ENCODE data around the gene NOM1.
"Not testable (repeated sequence)": the region's sequence is repeated elsewhere in the genome, so short reads cannot be mapped to it uniquely, and the experiment has no call there.

The NOM1 gene

DNA sequence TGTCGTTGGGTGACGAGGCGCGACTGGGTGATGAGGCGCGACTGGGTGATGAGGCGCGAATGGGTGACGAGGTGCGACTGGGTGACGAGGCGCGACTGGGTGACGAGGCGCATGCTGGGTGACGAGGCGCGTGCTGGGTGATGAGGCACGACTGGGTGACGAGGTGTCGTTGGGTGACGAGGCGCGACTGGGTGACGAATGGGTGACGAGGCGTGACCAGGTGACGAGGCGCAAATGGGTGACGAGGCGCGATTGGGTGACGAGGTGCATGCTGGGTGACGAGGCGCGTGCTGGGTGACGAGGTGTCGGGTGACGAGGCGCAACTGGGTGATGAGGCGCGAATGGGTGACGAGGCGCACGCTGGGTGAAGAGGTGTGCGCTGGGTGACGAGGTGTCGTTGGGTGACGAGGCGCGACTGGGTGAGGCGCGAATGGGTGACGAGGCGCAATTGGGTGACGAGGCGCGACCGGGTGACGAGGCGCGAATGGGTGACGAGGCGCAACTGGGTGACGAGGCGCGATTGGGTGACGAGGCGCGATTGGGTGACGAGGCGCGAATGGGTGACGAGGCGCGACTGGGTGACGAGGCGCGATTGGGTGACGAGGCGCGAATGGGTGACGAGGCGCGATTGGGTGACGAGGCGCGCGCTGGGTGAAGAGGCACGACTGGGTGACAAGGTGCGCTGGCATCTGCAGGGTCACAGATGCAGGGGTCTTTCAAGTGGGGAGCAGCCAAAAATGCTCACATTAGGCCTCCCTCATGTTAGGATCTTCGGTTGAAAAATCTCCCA lies 7.9 kb upstream of the NOM1 start:
- no peak for DNase-seq

DNA sequence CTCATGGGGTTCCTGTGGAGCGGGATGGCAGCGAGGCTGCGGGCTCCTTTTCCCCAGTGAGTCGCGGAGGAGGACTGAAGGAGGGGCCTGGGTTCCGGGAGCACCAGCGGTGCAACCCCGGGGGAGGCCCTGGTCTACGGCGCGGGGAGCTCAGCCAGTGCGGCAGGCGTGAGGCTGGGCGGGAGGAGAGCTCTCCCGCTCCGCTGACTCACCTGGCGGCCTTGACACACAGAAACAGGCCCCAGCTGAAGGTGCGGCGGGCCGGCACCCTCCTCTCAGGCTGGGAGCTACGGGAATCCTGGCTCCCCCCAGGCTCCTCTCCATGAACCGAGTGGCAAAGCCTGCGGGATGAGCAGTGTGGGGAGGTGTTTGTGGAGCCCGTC lies 6.8 kb upstream of the NOM1 start:
- DNase-seq: no peak

DNA sequence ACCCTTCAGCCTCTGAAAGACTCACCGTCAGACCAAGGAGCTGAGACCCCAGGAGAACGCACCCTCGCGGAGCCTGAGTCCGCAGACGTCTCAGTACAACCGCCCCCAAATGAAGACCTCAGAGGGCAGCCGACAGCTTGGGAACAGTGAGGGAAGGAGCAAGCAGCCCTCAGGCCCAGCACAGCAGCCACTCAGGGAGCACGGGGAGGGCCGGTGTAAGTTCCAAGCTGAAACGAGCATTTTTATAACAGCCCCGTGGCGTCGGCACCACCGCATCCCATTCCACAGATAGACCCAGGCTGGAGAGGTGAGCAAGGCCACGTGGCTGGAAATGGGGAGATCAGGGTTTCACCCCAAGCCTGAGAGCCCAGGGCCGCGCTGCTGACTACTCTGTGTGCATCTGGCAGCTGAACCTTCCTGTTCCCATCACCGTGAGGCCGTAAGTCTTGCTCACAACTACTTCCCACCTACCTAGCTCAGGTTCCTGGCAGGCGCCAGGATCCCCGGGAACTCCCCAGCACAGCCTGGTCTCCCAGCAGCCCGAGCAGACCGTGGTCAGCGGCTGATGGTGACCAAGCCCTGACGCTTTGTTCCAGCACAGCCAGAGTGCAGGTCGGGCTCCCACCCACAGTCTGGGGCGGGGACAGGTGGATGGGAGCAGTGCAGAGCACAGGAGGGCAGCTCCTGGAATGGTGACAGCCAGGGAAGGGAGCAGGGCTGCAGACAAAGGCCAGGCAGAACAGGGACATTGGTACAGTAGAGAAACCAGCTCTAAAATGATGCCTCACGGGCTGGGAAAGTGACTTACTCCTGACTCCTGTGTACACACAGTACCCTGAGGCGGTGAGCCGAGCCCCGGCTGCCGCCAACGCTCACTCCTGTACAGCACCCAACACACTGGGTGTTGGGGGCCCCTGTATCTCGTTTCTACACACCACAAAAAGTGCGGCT lies 6.1 kb upstream of the NOM1 start:
- DNase-seq: no peak

DNA sequence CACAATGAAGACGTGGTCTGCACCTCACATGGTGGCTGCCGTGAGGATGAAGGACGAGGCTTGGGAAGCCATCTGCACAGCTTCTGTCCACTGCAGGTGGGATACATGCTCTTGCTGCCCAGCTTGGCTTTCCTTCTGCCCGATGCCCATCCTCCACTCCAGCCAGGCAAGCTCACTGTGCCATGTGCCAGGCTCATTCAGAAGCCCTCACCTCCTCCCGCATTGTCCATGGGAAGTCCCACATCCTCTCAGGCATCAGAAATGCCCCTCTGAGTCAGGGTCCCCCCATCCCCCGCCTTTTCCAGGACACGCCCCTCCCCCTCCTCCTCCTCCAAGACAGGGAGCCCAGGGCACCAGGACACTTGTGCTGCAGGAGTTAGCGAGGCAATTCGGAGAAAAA lies 4.6 kb upstream of the NOM1 start:
- DNase-seq: no peak

DNA sequence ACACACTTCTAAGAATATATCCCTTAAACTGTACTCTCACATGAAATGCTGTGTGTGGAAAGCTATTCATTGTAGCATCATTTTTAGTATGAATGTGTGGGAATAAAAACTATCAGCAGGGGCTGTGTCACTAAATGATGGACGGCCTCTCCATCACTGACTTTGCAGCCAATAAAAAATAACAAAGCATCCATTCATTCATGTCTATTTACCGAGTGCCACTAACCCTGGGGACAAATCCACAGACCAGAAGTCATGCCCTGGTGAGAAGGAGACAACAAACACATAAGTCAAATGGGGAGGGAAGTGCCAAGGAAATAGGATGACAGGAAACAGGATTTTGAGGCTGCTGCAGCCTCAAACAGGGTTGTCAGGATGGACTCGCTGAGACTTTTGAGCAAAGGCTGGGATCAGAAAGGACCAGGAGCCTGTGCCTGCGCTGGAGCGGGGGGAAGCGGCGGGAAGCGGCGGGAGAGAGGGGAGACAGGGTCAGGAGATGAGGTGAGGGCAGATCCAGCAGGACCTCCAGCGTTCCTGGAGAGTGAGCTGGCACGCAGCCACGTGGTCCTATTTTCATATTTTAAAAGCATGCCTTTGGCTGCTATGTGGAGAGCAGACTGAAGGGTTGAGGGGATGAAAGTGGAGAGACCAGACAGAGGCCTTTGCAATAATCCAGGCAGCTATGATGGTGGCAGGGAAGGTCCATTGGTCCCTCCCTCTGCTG lies 2.2 kb upstream of the NOM1 start:
- no peak for DNase-seq

DNA sequence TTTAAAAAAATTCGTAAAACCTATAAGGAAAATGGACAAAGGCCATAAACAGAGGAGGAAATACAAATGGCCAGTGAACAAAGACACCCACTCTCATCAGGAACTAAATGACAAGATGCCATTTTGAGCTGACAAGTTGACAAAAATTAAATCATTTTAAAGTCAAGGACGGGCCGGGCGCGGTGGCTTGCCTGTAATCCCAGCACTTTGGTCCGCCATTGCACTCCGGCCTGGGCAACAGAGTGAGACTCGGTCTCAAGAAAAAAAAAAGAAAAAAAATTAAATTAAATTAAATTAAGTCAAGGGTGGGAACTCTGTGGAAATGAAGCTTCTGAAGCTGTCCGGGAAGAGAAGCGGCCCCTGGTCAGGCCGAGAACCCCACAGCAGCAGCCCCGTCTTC lies 1.2 kb upstream of the NOM1 start:
- no peak for DNase-seq

DNA sequence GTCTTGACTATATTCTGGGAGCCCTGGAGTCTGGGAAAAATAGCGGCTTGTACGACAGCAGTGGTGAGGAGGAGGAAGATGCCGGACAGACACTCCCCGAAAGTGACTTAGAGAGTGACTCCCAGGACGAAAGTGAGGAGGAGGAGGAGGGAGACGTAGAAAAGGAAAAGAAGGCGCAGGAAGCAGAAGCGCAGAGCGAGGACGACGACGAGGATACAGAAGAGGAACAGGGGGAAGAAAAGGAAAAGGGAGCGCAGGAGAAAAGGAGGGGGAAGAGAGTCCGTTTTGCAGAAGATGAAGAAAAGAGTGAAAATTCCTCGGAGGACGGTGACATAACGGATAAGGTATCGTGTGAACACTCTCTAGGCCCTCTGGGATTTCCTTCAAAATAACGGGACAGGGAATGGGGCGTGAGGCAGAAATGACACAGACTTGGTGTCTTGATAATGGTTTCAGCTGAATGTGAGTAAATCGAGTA lies 908 bp downstream of the NOM1 start:
- DNase-seq: no peak

DNA sequence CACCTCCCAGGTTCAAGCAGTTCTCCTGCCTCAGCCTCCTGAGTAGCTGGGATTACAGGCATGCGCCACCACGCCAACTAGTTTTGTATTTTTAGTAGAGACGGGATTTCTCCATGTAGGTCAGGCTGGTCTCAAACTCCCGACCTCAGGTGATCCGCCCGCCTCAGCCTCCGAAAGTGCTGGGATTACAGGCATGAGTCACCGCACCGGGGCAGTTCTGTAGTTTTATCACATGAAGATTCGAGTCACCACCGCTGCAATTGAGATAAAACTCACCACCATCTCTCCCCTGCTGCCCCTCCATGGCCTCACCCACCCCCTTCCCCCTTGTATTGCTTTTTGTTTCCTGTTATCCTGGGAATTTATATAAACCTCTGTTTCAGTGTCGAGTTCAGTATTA lies 3.7 kb downstream of the NOM1 start:
- not testable (repeated sequence) for DNase-seq

DNA sequence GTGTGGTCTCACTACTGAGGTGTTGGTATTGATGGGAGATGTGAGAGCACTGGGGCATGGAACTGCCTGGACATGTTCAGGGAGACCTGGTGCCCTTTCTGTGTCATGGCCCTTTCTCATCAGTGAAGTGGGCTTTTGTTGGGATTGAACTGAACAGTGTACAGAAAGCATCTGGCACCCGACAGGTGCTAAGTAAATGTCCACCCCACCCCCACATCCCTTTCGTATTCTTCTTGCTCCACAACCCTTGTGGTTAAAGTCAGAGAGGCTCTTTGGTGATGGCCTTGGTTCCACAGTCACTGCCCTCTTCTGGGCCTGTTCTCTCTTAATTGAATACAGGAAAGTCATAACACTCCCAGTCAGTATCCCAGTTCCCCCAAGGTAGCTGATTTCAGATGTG lies 5.4 kb downstream of the NOM1 start:
- no peak for DNase-seq

DNA sequence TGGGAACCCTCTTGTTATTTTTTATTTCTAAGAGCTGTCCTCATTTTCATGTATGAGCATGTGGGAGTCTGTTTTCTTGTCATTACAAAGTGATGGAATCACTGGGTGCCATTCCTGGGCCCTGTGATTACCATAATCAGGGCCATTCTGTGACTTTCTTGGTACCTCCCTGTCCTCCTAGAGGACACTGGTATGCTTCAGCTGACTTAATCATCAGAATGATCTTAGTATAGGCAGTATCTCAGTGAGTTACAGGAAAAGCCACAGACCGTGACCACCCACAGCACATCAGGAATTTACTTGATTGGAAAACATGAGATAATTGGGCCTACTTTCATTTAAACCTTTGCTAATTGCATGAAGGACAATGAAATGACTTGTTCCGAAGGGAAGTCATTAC lies 7.2 kb downstream of the NOM1 start:
- DNase-seq: no peak

DNA sequence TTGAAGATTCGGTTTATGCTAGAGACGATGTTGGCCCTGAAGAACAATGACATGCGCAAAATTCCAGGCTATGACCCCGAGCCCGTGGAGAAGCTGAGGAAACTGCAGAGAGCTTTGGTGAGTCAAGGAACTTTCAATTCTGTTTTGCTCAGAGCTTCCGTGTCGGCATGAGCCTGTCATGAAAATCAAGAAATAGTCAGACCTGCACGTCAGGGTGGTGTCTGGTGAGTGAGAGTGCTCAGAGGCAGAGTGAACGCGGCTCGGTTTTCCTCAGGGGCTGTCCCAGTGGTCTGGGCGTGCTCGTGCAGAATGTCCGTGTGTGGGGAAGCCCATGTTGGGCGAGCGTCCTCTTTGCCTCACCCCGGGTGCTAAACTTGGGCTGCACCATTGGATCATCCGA lies 12.6 kb downstream of the NOM1 start:
- DNase-seq: no peak

DNA sequence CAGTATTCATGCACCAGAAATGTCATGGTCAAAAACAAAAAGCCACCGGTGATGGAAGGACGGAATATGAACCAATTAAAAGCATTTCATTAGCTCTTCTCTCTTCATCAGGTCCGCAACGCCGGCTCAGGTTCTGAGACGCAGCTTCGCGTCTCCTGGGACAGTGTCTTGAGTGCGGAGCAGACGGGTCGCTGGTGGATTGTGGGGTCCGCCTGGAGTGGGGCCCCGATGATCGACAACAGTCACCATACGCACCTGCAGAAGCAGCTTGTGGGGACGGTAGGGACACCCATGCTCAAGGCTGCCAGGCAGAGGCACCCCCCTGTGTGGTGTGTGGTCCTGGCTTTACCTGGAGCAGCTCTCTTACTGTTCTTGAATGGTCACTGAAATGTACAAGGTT lies 13.4 kb downstream of the NOM1 start:
- no peak for DNase-seq

DNA sequence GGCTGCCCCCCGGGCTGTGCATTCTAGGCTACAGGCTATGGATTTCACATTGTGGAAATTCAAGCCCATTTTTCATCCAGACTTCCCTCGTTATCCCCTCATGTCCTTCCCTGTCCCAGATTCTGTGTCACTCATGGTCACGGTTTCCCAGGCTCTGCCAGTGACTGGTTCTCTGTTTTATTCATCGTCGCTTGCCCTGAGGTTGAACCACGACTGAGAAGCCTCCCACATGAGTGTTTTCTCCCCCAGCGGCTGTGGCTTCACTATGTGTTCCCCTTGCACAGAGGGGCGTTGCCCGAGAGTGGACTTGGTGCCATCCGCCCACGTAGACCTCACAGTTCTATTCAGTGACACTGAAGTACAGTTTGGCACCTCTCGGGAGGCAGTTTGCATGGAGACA lies 14.0 kb downstream of the NOM1 start:
- DNase-seq: no peak

DNA sequence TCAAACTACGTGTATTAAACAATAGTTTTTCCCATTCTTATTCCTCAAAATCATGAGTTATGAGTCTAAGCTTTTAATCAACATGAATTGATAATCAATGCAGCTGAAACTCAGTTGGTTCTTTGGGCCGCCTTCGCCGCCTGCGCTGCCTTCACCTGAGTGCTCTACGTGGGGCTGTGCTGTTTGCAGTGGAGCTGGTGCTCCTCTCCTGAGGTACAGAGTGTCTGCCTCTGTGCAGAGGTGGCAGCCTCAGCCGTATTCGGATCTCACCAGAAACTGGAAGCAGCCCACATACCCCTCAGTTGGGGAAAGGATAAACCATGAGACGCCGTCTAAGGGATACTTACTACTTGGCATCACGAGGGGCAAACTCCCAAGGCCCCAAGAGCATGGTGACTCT lies 15.5 kb downstream of the NOM1 start:
- DNase-seq: no peak

DNA sequence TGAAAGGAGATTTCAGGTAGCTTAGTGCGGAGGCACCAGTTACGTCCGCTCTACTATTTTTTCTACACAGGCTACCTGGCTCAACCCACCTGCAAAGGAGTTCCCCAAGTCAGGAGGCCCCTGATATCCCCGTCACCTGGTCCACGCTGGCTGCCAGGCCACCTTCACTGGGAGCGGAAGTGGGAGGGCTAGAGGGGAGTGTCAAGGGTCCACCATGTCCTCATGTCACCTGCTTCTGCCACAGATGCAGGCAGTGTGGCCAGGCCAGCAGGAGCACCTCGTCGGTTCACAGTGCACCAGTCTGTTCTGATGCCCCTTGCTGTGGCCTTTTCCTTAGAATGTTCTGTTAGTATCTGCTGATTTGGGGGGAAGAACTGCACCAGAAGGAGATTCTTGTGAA lies 16.9 kb downstream of the NOM1 start:
- DNase-seq: no peak

DNA sequence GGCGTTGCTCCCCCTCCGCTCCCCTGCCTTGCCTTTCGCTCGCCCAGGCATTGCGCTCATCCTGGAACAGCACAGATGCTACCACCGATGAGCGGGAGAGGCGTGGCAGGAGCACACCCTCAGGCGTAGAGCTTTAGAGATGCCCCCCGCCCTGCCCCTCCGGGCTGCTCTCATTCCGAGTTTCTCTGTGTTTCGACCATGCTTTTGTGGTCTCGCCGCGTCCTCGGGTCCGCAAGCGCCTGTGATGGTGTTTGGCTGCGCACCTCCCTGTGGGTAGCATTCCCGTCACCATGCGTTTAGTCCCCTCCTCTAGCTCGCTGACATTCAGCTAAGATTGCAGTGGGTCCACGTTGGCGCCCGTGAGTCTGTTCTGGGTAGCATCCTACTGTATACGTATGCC lies 18.7 kb downstream of the NOM1 start:
- DNase-seq: no peak

DNA sequence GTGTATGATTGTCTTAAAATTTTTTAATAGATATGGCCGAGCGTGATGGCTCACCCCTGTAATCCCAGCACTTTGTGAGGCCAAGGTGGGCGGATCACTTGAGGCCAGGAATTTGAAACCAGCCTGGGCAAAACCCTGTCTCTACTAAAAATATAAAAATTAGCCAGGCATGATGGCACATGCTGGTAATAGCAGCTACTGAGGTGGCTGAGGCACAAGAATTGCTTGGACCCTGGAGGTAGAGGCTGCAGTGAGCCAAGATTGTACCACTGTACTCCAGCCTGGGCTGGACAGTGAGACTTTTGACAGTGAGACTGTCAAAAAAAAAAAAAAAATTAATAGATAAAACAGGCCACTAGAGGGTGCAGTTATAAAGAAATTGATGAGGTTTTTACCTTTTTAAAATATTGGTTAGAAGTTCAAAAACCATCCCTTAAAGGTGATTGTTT lies 20.5 kb downstream of the NOM1 start:
- DNase-seq: no peak

DNA sequence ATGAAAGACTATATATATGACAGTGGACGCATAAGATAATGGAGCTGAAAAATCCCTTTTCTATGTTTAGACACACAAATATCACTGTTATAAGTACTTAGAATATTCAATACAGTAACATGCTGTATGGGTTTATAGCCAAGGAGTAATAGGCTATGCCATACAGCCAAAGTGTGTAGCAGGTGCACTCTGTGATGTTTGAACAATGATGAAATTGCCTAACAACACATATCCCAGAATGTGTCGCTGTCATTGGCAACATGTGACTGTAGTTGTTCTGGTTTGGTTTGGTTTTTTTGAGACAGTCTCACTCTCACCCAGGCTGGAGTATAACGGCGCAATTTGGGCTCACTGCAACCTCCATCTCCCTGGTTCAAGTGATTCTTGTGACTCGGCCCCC lies 26.1 kb downstream of the NOM1 start:
- no peak for DNase-seq

DNA sequence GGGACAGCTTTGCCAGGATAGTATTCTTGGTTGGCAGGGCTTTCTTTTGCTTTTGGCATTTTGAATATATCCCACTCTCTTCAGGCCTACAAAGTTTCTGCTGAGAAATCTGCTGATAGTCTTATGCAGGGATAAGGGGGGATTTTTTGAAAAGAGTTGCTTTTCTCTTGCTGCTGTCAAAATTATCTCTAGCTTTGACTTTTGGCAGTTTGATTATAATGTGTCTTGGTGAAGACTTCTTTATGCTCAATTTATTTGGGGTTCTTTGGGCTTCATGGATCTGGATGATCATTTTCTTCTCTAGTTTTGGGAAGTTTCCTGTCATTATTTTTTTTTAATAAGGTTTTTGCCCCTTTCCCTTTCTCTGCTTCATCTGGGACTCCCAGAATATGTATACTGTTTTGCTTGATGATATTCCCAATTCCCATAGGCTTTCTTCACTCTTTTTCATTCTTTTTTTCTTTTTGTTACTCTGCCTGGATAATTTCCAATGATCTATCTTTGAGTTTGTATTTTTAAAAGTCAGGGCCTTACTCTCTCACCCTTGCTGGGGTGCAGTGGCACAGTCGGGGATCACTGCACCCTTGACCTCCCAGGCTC lies 29.6 kb downstream of the NOM1 start:
- no peak for DNase-seq

DNA sequence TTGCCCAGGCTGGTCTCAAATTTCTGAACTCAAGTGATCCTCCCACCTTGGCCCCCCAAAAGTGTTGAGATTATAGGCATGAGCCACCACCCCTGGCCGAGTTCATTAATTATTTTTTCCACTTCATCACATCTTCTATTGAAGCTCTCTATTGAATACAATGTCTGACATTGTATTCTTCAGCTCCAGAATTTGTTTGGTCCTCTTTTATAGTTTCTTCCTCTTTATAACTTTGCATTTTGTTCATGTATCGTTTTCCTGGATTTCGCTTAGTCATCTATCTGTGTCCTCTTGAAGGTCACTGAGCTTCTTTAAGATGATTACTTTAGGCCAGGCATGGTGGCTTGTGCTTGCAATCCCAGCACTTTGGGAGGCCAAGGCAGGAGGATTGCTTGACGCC lies 30.2 kb downstream of the NOM1 start:
- no peak for DNase-seq

DNA sequence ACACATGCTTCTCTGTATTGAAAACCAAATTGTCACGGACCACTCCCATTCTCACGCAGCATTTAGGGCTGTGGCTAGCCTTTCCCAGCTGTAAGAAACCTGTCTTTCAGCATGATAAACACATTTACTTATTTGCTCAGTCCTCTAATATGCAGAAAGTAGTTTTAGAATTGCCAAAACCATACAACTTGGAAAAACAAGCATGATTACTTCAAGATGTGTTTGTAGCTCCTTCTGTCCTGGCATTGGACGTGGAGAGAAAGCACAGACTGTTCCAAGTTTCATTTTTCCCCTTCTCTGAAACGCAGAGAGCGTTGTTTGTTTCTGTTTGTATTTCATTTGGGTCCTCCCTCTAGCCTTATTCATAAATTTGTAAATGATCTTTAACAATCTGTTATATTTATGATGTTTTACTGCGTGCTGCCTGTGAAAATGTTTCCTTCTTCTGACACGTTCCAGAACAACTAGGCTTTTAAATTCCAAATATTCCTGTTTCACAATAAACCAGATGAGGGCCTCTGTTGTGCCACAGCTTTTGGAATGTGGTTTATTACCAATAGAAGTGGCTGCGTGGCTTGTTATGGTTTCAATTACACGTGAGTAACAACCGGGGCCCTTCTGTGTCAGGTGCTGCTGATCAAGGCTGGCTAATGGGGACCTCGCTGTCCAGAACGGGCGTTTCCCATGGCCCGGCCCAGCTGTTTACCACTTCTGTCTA lies 34.8 kb downstream of the NOM1 start:
- DNase-seq: no peak
